Heart right ventricle (tissue), 16 donors: ENCODE results near the gene TRPM1. TPM values are rescaled to one million over a fixed set of nuclear protein-coding genes. Genes with fewer than 3 reads are reported as not detected.

ENCODE experiments used
- ATAC-seq, 8 donors: fragments of 200-7000 bp; cut with Tn5 transposase; one replicate each; pipeline ENCODE4 v1.9.1; 2020; ENCODE audit warnings: mild to moderate bottlenecking in 8 of 8, moderate library complexity in 8 of 8, moderate number of reproducible peaks in 1 of 8
- DNase-seq, 2 donors: peaks; one replicate each; pipeline ENCODE4 v3.0.0-alpha.2; 2020
- H3K27ac ChIP-seq, 10 donors: fragments of 200-600 bp; sonication (generic) in 2 of 10; one replicate each; pipeline versions ENCODE4 v1.5.0 to v1.8.0; 2020 to 2022; ENCODE audit warnings: mild to moderate bottlenecking in 3 of 10
- H3K27me3 ChIP-seq, 7 donors: fragments of 200-600 bp; one replicate each; pipeline ENCODE4 v1.8.0; 2021 to 2022; ENCODE audit warnings: mild to moderate bottlenecking in 2 of 7
- H3K36me3 ChIP-seq, 9 donors: fragments of 200-600 bp; sonication (generic) in 1 of 9; one replicate each; pipeline versions ENCODE4 v1.5.0 to v1.8.0; 2020 to 2022; ENCODE audit warnings: mild to moderate bottlenecking in 2 of 9
- H3K4me1 ChIP-seq, 9 donors: fragments of 200-600 bp; sonication (generic) in 1 of 9; one replicate each; pipeline versions ENCODE4 v1.5.0 to v1.8.0; 2020 to 2022; ENCODE audit warnings: mild to moderate bottlenecking in 4 of 9
- H3K4me3 ChIP-seq, 10 donors: fragments of 200-600 bp; sonication (generic) in 2 of 10; one replicate each; pipeline versions ENCODE4 v1.5.0 to v1.8.0; 2020 to 2022; ENCODE audit warnings: mild to moderate bottlenecking in 7 of 10, moderate library complexity in 2 of 10
- H3K9me3 ChIP-seq, 11 donors: fragments of 200-600 bp in 10 of 11; sonication (generic) in 2 of 11; one replicate each; pipeline versions ENCODE4 v1.5.0 to v1.8.0; 2013 to 2022; ENCODE audit warnings: mild to moderate bottlenecking in 2 of 11, control low read depth in 1 of 11, moderate library complexity in 1 of 11
- WGBS, 2 donors: extraction: QIAGEN DNeasy Blood & Tissue Kit; methylation state at CpG; one replicate each; pipeline ENCODE4 v1.1.7; 2013; ENCODE audit warnings: inconsistent platforms in 1 of 2; 5-methylcytosine and 5-hydroxymethylcytosine counted together
- intact Hi-C, 10 donors: fragments of 100-400 bp; cut with DNase I; formaldehyde crosslinking; loops; one replicate each; pipeline versions ENCODE4 v1.11.1 to v1.14.2; 2022
- polyA plus RNA-seq, 2 donors: library from polyadenylated mRNA; stranded (reverse); fragments of 200-250 nt; gene quantifications; one replicate each; pipeline ENCODE4 v1.2.3, GENCODE V29; 2013
- total RNA-seq, 10 donors: library from RNA; stranded (reverse); fragmentation: NEBNext Ultra II Directional in 3 of 10; extraction: Animal tissue kit (Norgen Biotek cat#: 25700) in 3 of 10; gene quantifications; one replicate each; pipeline versions ENCODE4 v1.2.1 to v1.2.4, GENCODE V29; 2021 to 2023
- TF ChIP-seq, protein P1 (sequence below), 9 donors: fragments of 200-600 bp; sonication (generic) in 2 of 9; IDR thresholded peaks; one replicate each; pipeline versions ENCODE4 v1.5.0 to v1.8.0; 2021 to 2022; ENCODE audit warnings: antibody characterized with exemption in 9 of 9, mild to moderate bottlenecking in 5 of 9, moderate library complexity in 1 of 9
- donor health status: Arrhythmogenic right ventricular cardiomyopathy.
- donor health status: ischemic (EF 13 %, LVEDD 7.1; RV severe dilation, severe dysfunction).
- donor health status: healthy with polysubstance abuse.
- donor health status: DM: no; HTN: yes; CAD: no.
- donor health status: DM: no; HTN: no; CAD: no.
- donor health status: ischemic (EF 25% LVEDD 6.9; RV normal size, moderate dysfunction).
- donor health status: ischemic (EF 25% LVEDD 5.7; RV mildly dilated, moderate dysfunction).
- donor health status: healthy.
- donor health status: DM: yes; HTN: yes; CAD: no.
- donor health status: Ischemic cardiomyopathy.
- donor health status: ischemic (EF 35%, LVEDD 5.7; RV mildly dilated, moderate dysfunction).
- donor health status: nonischemic (EF 11% LVEDD 7.7; RV severe dilation, severe dysfunction).
- donor health status: DM: yes; HTN: yes; CAD: no.
- donor health status: PGD.
- donor health status: ischemic (EF 29% LVEDD 5.4; RV normal size, mild dysfunction).
- donor health status: nonischemic (EF 23%, LVEDD 6.1; RV moderate dilation, normal function).

Gene TRPM1
- total and polyA plus RNA-seq, 12 donors = 0.06 TPM; not detected in 11

GRCh38 chr15:31065824-31066223 is 35.7 kb downstream of the TRPM1 start:
- Histone ChIP-seq H3K4me1 (peaks cover 0 to 21% (median 0%) of the 10 kb centered on the region in 9 donors), H3K9me3 (no peaks in the 10 kb centered on the region), H3K27ac (no peak overlapping the region), H3K4me3 (no peak overlapping the region), H3K36me3 (no peaks in the 10 kb centered on the region), H3K27me3 (peaks cover 0 to under 1% (median 0%) of the 10 kb centered on the region in 7 donors)
- intact Hi-C loops = loop anchor here in 1 of 10 donors (10.0 kb wide), 1 partner anchor 61 kb away; no protein-coding TSS in a partner anchor
- WGBS, 2 donors = 96% methylated on average over 6 of the region's 6 CpGs
- ATAC-seq = no peak
- no peak for DNase-seq
- TF ChIP-seq, protein P1, sequence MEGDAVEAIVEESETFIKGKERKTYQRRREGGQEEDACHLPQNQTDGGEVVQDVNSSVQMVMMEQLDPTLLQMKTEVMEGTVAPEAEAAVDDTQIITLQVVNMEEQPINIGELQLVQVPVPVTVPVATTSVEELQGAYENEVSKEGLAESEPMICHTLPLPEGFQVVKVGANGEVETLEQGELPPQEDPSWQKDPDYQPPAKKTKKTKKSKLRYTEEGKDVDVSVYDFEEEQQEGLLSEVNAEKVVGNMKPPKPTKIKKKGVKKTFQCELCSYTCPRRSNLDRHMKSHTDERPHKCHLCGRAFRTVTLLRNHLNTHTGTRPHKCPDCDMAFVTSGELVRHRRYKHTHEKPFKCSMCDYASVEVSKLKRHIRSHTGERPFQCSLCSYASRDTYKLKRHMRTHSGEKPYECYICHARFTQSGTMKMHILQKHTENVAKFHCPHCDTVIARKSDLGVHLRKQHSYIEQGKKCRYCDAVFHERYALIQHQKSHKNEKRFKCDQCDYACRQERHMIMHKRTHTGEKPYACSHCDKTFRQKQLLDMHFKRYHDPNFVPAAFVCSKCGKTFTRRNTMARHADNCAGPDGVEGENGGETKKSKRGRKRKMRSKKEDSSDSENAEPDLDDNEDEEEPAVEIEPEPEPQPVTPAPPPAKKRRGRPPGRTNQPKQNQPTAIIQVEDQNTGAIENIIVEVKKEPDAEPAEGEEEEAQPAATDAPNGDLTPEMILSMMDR (IDR thresholded peaks at IDR 0.05) = no peak

DNA sequence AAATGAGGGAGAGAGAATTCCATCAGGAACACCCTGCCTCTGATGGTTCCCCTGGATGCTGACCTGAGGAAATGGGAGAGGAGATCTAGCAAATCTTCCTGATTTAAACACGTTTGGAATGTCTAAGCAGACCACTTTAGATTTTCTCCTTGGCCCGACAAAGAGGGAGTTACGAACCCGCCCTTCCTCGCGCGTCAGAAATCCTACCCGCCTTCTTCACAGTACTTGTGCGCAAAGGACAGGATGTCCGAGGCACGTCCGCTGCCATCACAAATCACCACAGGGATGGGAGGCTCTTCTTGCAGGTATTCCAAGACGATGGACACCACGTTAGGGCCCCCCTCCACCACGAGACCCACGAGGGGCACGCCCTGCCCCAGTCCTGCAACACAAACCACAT is 38.6 kb downstream of the TRPM1 start:
- WGBS, 2 donors = 63 to 69% methylated on average over 17 of the region's 17 CpGs
- Histone ChIP-seq H3K9me3 (no peaks in the 10 kb centered on the region), H3K4me1 (peaks cover 0 to 25% (median 0%) of the 10 kb centered on the region in 9 donors), H3K36me3 (no peaks in the 10 kb centered on the region), H3K4me3 (no peak overlapping the region), H3K27ac (peak overlapping the region in 9 of 10 donors; percentile 11 to 83 (median 63)), H3K27me3 (peaks cover 0 to 4% (median 0%) of the 10 kb centered on the region in 7 donors)
- DNase-seq = peak; percentile 36 to 44
- ATAC-seq = peak in 6 of 8 donors; percentile 30 to 91 (median 85)
- intact Hi-C loops = loop anchor here in 3 of 10 donors (2.0 to 10.0 kb wide), 3 partner anchors 58 to 61 kb away; no protein-coding TSS in a partner anchor
- TF ChIP-seq, protein P1 (IDR thresholded peaks at IDR 0.05) = no peak

DNA sequence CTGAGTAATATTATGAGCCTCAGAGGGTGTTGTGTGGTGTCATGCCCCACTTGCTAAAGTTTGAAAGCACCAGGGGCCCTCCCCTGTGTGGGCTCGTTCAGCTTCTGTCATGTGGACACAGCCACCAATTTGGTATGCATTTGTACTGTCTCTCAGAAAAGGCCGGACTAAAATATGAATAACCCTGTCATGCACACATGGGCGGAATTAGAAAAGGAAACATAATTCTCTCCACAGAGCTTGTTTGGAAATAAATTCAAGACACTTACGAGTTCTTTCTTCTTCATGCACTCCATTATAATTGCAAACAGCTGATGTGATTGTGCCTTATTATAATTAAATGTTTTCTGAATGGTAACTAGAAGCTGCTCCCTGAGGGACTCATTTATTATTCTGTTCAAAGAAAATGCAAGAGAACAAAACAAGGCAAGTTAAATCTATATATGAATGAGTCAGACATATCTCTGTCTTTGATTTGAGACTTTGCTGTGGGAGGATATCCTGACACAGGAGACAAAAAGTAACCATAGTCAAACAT is 39.1 kb downstream of the TRPM1 start:
- Histone ChIP-seq H3K9me3 (no peaks in the 10 kb centered on the region), H3K4me3 (no peak overlapping the region), H3K4me1 (peaks cover 0 to 25% (median 0%) of the 10 kb centered on the region in 9 donors), H3K27ac (peak overlapping the region in 9 of 10 donors; percentile 11 to 83 (median 63)), H3K27me3 (peaks cover 0 to 4% (median 0%) of the 10 kb centered on the region in 7 donors), H3K36me3 (no peaks in the 10 kb centered on the region)
- TF ChIP-seq, protein P1 (IDR thresholded peaks at IDR 0.05) = no peak
- intact Hi-C loops = loop anchor here in 3 of 10 donors (2.0 to 10.0 kb wide), 3 partner anchors 58 to 60 kb away; no protein-coding TSS in a partner anchor
- 66 to 67% methylated on average over 4 of the region's 4 CpGs for WGBS, 2 donors
- DNase-seq = no peak
- ATAC-seq = peak in 3 of 8 donors; percentile 37 to 58 (median 44)

DNA sequence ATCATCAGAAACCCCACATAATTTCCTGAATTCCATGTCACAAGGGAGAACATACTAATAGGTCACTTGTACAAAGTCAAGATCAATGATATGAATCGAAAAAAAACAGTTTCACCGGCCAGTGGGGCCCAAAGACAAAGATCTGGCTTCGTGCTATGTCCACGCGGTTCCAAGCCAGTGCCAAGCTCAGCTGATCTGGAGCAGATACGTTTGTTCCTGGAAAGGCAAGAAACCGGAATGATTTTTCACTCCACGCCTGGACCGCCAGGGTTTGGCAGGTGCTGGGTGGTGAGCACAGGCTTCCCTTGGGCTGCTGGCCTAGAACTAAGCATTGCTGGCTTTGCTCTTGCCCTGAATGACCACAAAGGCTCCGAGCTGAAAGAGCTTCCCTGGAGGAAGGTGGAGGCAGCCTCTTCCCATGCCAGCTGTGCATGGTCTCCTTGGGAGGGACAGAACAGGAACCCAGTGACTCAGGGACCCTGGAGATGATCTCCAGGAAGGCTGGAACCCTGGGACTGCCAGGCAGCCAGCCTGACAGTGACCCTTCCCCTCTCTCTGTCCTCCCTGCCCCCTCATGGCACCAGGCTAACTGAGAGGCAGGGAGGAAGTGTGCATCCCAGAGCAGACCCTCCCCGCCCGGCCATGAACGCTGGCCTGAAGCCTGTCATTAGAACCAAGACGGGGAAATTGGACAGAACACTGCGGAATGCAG is 40.9 kb downstream of the TRPM1 start:
- Histone ChIP-seq H3K27me3 (peaks cover 0 to 4% (median 0%) of the 10 kb centered on the region in 7 donors), H3K36me3 (no peaks in the 10 kb centered on the region), H3K4me1 (peaks cover 0 to 25% (median 0%) of the 10 kb centered on the region in 9 donors), H3K4me3 (no peak overlapping the region), H3K27ac (no peak overlapping the region), H3K9me3 (peaks cover 0 to 4% (median 0%) of the 10 kb centered on the region in 11 donors)
- ATAC-seq (peak in 5 of 8 donors; percentile 24 to 63 (median 38)), DNase-seq (no peak)
- 66 to 75% methylated on average over 15 of the region's 15 CpGs for WGBS, 2 donors
- TF ChIP-seq, protein P1 (IDR thresholded peaks at IDR 0.05) = no peak
- intact Hi-C loops = loop anchor here in 2 of 10 donors (5.0 to 10.0 kb wide), 2 partner anchors 56 to 58 kb away; no protein-coding TSS in a partner anchor
